NCI-H446 (cell line): ENCODE measurements around the gene ADPRM.
"Not testable (repeated sequence)": the region's sequence is repeated elsewhere in the genome, so short reads cannot be mapped to it uniquely, and the experiment has no call there.

Source experiments
- DNase-seq, 2 experiments: peaks; one replicate each; lab custom pipeline; 2025; lab: John Stamatoyannopoulos, UW

The ADPRM gene

DNA sequence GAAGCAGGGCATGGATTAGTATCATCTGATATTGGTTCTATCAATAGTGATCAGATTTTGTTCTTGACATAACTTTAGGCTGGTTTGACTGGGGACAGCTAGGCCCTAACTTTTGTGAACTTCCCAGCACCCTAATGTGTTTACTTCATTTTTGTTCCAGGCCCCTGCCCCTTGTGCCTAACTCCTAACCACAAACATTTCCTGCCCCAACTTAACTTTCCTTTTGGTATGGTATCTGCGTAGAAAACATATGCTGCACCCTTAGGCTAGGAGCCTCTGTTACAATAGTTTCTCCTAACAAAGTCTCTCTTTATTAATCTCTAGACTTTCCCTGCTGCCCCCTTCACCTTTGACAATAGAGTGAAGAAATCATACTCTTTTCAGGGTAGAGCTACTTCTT is 2.5 kb downstream of the ADPRM start:
- no peak for DNase-seq

DNA sequence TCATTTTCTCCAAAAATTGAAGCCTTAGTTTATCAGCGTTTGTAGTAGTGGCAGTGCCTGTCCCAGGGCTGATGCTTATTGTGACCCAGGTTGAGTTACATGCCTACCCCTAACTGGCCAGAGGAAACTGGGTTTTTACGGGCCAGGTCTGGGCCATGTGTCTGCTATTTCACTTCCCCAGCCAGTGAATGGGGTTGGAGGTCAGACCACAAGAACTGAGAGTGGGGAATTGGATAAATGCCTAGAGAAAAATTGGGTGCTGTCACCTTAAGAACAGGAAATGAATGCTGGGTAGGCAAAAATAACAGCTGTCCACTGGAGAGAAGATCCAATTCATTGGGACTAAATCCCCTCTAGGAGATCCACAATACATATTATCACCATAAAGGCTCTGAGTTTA is 5.2 kb downstream of the ADPRM start:
- no peak for DNase-seq

DNA sequence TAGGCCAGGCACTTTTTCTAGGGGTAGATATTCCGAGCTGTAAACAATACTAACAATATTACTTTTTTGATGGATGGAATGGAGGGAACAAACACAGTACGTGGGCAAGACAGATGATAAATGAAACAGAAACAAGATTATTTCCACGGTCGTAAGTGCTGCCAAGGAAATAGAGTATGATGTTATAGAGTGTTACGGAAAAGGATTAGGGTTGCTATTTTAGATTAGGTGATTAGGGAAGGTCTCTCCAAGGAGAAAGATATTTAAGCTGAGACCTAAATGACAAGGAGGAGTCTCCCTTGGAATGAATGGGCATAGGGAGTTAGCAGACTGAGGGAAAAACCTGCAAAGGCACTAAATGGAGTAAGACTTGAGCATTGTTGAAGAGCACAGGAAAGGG is 8.3 kb downstream of the ADPRM start:
- no peak for DNase-seq

DNA sequence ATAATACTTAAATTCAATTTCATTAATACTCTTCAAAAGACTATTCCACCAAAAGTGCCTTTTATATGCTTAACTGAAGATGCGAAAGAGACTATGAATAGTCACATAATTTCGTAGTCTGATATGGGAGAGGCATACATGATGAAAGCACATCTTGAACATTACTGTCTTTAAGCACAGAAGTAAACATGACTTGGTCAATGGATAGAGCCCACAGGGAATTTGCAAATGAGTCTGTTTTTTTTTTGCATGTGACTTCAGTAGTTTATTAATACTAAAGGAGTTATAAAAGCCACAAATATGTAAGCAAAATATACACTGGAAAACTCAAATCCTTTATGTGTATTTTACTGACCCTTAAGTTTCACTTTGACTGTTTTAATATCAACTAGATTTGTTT is 15.9 kb downstream of the ADPRM start:
- DNase-seq, result no peak

DNA sequence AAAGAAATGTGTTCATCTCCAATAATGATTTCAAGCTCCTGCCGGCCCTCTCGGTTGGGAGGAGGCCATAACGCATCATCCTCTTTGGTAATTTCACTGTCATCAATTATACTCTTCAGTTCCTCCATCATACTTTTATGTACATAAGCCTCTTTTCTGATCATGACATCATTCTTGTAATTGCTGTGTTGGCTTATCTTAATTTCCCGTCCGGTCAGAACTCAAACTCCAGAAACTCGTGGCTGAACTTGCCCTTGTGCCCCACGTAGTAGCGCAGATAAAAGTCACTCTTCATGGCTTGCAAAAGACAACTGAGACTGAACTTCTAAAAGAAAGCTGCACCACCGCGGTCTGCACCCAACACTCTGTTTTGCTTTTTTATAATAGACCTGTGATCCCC is 18.8 kb downstream of the ADPRM start:
- no peak for DNase-seq

DNA sequence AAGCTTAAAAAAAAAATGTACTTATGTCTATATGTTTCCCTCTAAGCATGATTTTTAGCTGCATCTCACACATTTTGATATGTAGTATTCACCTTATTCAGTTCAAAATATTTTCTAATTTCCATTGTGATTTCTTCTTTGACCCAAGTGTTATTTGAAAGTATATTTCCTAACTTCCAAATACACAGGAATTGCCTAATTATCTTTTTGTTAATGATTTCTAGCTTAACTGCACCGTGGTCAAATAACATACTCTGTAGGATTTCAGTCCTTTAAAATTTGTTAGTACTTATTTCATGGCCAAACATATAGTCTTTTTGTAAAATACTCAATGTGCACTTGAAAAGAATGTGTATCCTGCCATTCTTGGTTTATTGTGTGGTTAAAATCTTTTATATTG is 21.2 kb downstream of the ADPRM start:
- no peak for DNase-seq

DNA sequence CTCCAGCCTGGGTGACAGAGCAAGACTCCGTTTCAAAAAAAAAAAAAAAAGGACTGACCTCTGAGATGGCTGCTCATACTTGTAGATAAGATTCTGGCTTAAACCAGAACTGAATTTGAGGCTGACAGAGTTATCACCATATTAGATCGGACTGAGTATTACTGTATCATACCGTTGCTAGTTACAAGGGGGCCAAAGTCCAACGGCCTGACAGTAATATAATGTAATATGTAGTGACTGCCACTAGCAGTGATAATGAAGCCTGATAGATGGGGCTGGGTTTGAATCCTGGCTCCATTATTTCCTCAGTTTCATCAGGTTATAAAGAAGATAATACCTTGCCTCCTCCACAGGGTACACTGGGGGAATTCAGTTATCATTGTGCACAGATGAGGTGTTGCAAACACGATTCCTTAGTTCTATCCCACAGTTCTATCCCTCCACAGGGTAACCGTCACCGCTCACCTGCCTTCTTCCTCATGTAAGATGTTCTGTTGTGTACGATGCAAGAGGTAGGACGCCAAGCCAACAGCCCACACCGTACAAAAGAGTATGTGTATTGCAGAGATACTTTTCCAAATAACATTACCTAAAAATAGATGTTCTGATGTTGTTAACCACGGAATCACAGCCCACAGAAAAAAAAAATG is 27.3 kb downstream of the ADPRM start:
- DNase-seq, result no peak

DNA sequence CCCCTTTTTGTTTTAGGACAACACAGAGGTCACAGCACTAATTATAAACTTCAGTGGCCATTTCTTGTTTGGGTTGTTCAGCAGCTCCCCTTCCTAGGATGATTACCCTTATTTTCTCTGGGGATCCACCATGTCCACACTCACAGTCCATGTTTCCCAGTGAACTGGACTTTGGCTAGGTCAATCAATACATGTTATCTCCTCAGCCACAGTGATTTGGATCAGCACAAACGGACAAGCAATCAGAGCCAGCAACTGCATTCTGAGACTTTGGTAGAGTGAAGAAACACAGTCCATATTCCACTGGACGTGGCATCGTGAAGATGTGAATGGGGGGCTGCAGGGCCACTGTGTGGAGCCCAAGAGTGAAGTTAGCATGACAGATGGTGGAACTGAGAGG is 27.9 kb downstream of the ADPRM start:
- DNase-seq, result no peak

DNA sequence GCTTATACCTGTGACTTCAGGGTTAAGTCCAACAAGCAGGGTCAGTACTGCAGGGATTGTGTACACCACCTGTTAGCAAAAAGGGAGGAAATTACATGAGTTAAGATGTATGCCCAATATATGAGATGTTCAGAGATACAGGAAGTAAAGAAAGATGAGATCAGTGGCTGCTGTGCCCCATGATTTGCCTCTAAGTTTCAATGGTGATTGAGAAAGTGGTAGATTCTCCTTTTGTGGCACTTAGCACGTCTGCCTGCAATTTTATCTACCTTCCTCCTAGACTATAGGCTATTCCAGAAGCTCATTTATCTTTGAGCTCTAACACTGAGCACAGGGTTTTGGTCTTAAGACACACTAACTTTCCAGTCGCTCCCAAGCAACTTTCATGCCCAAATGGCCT is 28.8 kb downstream of the ADPRM start:
- DNase-seq, result no peak

DNA sequence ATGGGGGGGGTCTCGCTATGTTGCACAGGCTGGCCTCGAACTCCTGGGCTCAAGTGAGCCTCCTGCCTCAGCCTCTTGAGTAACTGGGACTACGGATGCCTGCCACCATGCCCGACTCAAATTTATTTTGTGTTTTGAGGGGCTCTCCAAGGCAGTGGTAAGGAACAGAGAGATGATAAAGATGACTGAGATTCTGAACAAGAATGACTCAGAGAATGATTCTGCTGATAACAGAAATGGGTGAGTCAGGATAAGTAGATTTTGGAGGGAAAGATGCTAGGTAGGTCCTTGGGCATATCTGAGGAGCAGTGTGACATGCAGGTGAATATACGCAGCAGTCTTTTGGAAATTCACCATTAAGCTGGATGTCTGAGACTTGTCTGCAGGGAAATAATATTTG is 29.8 kb downstream of the ADPRM start:
- no peak for DNase-seq

DNA sequence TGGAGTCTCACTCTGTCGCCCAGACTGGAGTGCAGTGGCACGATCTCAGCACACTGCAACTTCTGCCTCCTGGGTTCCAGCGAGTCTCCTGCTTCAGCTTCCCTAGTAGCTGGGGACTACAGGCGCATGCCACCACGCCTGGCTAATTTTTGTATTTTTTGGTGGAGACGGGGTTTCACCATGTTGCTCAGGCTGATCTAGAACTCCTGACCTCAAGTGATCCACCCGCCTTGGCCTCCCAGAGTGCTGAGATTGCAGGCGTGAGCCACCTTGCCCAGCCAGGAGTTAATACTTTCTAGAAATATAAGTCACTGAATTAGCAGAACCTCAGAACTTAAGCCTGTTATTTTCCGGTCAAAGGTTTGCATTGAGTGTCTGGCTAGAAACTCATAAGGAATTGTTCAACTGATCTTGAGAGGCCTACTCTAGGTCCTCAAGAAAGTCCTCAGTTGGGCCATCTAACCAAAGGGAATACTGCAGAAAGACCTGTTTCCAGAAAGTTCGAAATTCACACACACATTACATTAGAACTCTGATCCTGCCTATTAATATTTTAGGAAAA is 31.0 kb downstream of the ADPRM start:
- no peak for DNase-seq

DNA sequence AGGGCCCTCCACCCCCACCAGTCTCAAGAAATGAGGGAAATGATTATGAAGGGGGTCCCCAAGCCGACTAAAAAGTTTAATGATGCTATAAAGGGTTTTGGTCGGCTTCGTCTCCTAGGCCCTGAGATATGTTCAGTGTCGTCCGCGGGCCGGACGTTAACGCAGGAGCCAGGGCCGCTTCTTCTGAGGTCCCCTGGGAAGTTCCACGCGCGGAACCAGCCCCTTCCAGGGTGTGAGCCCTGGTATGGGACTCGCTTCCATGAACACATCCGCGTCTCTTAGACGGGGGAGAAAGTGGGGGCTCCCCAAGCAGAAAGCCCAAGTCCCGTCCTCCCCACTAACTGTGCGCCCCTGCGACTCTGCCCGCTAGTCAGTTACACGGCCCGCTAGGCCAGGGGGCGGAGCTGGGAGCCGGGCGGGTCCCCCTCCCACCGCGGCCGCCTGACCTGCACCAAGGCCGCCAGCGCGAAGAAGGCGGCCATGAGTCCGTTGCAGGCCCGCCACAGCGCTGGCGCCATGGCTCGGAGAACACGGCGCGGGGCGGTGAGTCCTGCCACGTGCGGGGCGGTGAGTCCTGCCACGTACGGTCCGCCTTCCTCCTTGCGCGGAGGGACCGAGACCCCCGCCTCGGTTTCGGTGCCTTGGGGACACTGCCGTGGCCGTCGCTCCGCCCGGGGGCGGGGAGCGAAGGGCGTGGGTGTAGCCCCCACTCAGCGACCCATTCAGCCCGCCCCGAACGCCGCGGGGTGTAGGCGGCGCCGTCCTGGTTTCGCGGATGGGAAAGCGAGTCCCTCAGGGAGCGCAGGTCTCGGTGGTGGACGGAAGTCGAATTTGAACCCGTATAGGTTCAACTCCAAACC is 32.2 kb downstream of the ADPRM start, which contains the start of gene TMEM220:
TMEM220 (minus strand) TSS at position 690 of the 860 bp plus-strand sequence; CDS start at position 518, 172 bp downstream.
- no peak for DNase-seq

DNA sequence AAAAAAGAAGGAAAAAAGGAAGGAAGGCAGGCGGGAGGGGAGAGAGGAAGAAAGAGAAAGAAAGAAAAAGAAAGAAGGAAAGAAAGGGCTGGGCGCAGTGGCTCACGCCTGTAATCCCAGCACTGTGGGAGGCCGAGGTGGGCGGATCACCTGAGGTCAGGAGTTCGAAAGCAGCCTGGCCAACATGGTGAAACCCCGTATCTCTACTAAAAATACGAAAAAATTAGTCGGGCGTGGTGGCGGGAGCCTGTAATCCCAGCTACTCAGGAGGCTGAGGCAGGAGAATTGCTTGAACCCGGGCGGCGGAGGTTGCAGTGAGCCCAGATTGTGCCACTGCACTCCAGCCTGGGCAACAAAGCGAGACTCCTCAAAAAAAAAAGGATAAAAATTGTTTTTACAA is 32.9 kb downstream of the ADPRM start:
- not testable (repeated sequence) for DNase-seq

DNA sequence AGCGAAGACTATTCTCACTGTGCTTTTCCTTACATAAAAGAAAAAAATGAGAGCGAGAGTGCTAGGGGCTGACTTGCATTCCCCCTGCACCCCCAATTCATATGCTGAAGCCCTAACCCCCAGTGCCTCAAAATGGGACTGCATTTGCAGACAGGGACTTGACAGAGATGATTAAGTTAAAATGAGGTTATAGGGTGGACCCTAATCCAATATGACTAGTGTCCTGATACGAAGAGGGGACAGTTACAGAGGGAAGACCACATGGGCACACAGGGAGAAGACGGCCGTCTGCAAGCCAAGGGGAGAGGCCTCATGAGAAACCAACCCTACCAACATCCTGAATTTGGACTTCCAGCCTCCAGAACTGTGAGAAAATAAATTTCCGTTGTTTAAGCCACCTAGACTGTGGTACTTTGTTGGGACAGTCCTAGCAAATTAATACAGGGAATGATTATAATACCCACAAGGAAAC is 34.0 kb downstream of the ADPRM start:
- DNase-seq, result no peak

DNA sequence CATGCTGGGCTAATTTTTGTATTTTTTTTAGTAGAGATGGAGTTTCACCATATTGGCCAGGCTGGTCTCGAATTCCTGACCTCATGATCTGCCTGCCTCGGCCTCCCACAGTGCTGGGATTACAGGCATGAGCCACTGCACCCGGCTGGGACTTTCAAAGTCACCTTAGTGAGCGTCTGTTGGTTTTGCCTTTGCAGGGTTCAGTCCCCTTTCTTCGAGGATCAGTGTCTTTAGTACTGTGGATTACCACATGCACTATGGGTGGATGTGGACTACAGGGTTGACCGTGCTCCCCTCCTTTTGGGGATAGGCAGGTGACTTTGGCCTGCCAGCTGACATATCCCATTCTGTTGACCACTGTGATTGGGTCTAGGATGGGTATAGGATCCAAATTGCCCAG is 34.7 kb downstream of the ADPRM start:
- DNase-seq, result not testable (repeated sequence)

DNA sequence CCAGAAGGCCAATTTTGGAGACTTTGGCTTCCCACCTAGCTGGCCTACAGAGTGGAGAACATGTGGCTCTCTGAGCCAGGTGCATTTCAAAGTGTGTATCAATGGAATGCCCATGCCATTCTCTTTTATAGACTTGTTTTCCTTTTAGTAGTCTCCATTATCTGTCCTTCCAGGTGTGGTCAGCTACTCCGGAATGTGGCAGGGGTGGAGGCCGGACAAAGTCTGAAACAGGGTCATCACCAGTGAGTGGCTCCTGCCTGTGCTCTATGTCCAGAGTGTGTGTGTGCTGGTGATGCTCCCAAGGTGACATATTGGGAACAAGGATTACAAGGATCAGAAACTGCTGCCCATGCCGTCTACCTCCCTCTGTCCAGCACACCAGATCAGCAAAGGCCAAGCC is 36.3 kb downstream of the ADPRM start:
- no peak for DNase-seq

DNA sequence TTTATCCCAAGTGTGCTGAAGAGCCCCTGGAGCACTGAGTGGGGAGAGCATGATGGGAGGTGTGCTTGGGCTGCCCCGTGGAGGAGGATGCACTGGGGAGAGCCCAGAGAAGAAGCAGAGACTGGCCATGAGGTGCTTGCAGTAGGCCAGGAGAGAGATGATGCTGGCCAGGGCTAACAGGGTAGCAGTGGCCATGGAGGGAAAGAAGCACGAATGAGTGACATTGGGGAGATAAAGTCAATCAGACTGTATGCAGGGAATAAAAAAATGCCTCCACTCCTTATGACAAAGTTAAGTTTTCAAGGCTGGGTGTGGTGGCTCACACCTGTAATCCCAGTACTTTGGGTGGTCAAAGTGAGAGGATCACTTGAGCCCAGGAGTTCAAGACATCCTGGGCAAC is 37.9 kb downstream of the ADPRM start:
- DNase-seq, result no peak

DNA sequence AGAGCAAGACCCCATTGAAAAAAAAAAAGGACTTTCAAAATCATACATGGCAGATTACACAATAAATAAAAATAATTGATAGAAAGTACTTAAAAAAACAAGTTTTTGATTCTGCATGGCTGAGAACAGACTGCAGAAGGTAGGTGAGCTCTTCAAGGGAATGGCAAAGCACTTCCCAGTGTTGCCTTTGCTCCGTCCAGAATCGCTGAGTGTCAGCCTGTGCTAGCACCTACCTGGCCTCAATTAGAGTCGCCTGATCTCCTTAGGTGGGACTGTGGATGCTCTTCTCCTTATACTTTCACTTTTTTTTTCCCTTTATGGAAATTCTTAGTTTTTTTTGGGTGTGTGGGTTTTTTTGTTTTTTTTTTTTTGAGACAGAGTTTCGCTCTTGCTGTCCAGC is 38.4 kb downstream of the ADPRM start:
- DNase-seq, result no peak

DNA sequence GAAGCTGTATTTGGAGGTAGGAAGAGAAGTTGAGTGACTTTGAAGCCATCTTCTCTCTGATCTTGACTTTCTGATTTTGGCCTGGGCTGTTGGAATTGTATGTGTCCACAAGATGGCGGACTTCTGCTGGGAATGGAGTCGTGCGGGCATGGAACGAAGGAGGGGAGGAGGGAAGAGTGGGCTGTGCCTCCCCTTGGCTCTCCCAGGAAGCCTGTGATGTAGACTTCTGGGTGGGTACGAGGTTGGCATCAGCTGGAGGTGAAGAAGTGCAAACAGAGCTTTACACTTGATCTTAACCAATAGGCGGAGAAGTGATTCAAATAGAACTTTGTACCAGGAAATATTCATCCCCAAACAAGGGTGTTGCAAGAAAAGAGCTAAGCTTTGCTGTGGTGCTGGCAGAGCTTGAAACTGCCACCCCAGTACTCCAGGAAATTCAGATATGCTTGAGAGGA is 39.8 kb downstream of the ADPRM start:
- peak; percentile 2 to 35 for DNase-seq

DNA sequence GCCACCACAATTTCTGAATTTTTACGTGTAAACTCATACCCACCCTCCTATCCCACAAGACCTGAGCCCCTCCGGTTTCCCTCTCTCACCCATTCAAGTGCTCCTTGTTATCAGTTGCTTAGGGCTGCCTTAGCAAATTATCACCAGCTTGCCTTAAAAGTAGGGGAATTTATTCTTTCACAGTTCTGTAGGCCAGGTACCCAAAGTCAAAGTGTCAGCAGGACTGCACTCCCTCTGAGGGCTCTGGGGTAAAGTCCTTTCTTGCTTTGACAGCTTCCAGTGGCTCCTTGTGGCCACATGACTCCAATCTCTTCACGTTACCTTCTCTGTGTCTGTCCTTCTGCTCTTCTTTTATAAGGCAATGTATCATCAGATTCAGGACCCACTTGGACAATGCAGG is 40.3 kb downstream of the ADPRM start:
- DNase-seq, result no peak

DNA sequence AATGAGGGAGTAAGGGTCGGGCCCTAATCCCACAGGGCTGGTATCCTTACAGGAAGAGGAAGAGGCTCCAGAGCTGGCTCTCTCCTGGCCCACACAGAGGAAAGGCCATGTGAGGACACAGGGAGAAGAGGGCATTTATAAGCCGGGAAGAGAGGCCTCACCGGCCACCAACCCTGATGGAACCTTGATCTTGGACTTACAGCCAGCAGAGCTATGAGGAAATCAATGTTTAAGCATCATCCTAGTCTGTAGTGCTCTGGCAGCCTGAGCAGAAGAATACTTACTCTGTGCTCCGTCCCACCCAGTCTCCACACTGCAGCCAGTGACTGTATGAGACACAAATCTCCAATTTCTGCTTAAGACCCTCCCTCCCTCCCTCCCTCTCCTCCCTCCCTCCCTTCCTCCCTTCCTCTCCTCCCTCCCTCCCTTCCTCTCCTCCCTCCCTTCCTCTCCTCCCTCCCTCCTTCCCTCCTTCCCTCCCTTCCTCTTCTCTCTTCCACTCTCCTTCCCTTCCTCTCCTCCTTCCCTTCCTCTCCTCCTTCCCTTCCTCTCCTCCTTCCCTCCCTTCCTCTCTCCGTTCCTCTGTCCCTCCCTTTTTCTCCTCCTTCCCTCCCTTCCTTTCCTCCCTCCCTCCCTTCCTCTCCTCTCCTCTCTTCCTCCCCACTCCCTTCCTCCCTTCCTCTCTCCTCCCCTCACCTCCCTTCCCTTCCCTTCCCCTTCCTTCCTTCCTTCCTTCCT is 41.3 kb downstream of the ADPRM start:
- no peak for DNase-seq

DNA sequence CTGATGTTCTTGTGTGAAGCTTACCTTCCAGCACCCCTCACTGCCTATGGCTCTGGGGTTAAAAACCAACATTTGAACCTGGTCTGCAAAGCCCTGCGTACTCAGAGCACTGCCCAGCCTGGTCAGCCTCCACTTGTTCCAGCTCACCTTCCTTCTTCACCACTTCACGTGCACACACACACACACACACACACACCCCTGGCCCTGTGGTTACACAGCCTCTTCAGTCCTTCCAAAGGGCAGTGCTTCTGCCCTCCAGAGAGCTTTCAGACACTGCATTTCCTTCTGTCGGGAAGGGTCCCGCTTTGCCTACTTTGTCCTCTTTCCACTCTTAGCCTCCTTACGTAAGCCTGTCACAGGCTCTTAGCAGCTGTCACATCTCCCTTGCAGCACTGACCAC is 42.0 kb downstream of the ADPRM start:
- DNase-seq, result no peak
